Measurements from ENCODE around the gene MRTFA.
"Not testable (repeated sequence)": the region's sequence is repeated elsewhere in the genome, so short reads cannot be mapped to it uniquely, and the experiment has no call there.

DNA sequence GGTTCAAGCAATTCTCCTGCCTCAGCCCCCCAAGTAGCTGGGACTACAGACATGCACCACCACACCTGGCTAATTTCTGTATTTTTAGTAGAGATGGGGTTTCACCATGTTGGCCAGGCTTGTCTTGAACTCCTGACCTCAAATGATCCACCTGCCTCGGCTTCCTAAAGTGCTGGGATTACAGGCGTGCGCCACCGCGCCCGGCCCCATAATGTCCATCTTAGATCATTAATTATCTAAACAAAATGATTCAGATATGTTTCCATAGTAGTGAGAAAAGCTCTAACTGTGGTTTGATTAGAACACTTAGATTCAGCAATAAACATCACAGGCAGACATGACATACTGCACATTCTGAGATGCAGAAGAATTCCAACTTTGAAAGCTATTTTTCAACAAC, 106.1 kb downstream of the MRTFA start:
- TF ChIP-seq ZFX (IDR thresholded peaks at IDR 0.05; ENCODE audit: borderline replicate concordance): not testable (repeated sequence)
- TF ChIP-seq, protein P1, sequence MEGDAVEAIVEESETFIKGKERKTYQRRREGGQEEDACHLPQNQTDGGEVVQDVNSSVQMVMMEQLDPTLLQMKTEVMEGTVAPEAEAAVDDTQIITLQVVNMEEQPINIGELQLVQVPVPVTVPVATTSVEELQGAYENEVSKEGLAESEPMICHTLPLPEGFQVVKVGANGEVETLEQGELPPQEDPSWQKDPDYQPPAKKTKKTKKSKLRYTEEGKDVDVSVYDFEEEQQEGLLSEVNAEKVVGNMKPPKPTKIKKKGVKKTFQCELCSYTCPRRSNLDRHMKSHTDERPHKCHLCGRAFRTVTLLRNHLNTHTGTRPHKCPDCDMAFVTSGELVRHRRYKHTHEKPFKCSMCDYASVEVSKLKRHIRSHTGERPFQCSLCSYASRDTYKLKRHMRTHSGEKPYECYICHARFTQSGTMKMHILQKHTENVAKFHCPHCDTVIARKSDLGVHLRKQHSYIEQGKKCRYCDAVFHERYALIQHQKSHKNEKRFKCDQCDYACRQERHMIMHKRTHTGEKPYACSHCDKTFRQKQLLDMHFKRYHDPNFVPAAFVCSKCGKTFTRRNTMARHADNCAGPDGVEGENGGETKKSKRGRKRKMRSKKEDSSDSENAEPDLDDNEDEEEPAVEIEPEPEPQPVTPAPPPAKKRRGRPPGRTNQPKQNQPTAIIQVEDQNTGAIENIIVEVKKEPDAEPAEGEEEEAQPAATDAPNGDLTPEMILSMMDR (IDR thresholded peaks at IDR 0.05): not testable (repeated sequence)

Data from 22Rv1 (cell line).